Cardiac fibroblast (primary cell): ENCODE measurements around the gene METAP1D.

Source experiments
- DNase-seq, 2 donors: peaks; one replicate each; pipeline versions ENCODE4 v3.0.0 to v3.0.0-alpha.2; 2010; ENCODE audit warnings: low read depth in 2 of 2
- H3K4me3 ChIP-seq, 2 donors: replicated peaks in 1 of 2; 1 replicate in 1 of 2; 2 replicates in 1 of 2; pipeline ENCODE4 v1.5.1; 2011; ENCODE audit warnings: low read depth in 2 of 2, low read length in 2 of 2, mild to moderate bottlenecking in 2 of 2, moderate library complexity in 1 of 2
- CTCF ChIP-seq: IDR thresholded peaks from one replicate; pipeline ENCODE4 v1.5.1; 2011; ENCODE audit warnings: low read depth, mild to moderate bottlenecking, low read length, inconsistent platforms

The METAP1D gene

GRCh38 chr2:171999604-172000469, at the start of gene METAP1D:
Gene METAP1D, plus strand, starts transcription at chr2:171999953. Its CDS starts 17 bp downstream, at chr2:171999970.
- TF ChIP-seq CTCF, result no peak
- peak; percentile 89 to 91 for DNase-seq
- H3K4me3 ChIP-seq, result peak within 1 kb of the TSS; percentile 78 to 84

GRCh38 chr2:171952276-171952675, 47.5 kb upstream of the METAP1D start:
- no peak overlapping the region for H3K4me3 ChIP-seq
- no peak for TF ChIP-seq CTCF
- DNase-seq, result no peak

- no peak for DNase-seq
- H3K4me3 ChIP-seq, result no peak overlapping the region
- TF ChIP-seq CTCF, result no peak
These were observed 47.0 kb upstream of the METAP1D start for GRCh38 chr2:171952748-171953147.

GRCh38 chr2:171956135-171956825, 43.5 kb upstream of the METAP1D start:
- no peak for DNase-seq
- H3K4me3 ChIP-seq, result no peak overlapping the region
- TF ChIP-seq CTCF, result no peak

GRCh38 chr2:171957061-171957460, 42.7 kb upstream of the METAP1D start:
- TF ChIP-seq CTCF, result no peak
- peak in 1 of 2 donors; percentile 9 for DNase-seq
- H3K4me3 ChIP-seq, result no peak overlapping the region

GRCh38 chr2:171958475-171958874, 41.3 kb upstream of the METAP1D start:
- DNase-seq, result peak; percentile 43 to 81
- TF ChIP-seq CTCF, result no peak
- H3K4me3 ChIP-seq, result no peak overlapping the region
